Kidney (tissue), 14 donors: ENCODE measurements around the gene KCNN1. TPM values are rescaled to one million over a fixed set of nuclear protein-coding genes. Genes with fewer than 3 reads are reported as not detected.

Experiments
- DNase-seq, 5 donors: peaks; one replicate each; pipeline ENCODE4 v3.0.0-alpha.2; 2013 to 2020
- FAIRE-seq: peaks from 2 replicates; lab custom pipeline; 2012; peaks lifted over from hg19 to GRCh38; lab: Jason Lieb, UNC
- H3K27ac ChIP-seq, 2 donors: one replicate each; pipeline ENCODE4 v1.7.0; 2013; ENCODE audit warnings: low read depth in 2 of 2, low read length in 2 of 2, inconsistent platforms in 1 of 2
- H3K27me3 ChIP-seq: one replicate; pipeline ENCODE4 v1.7.1; 2013; ENCODE audit warnings: low read length, inconsistent platforms; ENCODE audit not compliant: control insufficient read depth, insufficient read depth
- H3K36me3 ChIP-seq, 3 donors: one replicate each; pipeline versions ENCODE4 v1.7.0 to v1.7.1; 2013; ENCODE audit warnings: low read length in 3 of 3, control low read depth in 1 of 3, inconsistent platforms in 1 of 3; ENCODE audit not compliant: insufficient read depth in 3 of 3, control insufficient read depth in 2 of 3
- H3K4me1 ChIP-seq, 3 donors: one replicate each; pipeline versions ENCODE4 v1.7.0 to v1.7.1; 2013; ENCODE audit warnings: low read length in 3 of 3, inconsistent platforms in 1 of 3, low read depth in 1 of 3; ENCODE audit not compliant: control insufficient read depth in 2 of 3, insufficient read depth in 2 of 3
- H3K4me3 ChIP-seq, 3 donors: one replicate each; pipeline versions ENCODE4 v1.7.0 to v1.8.1; 2013; ENCODE audit warnings: low read length in 3 of 3, control low read depth in 1 of 3, inconsistent platforms in 1 of 3
- H3K9ac ChIP-seq, 3 donors: one replicate each; pipeline versions ENCODE4 v1.7.0 to v1.7.1; 2013; ENCODE audit warnings: low read length in 3 of 3, control low read depth in 1 of 3, inconsistent platforms in 1 of 3
- H3K9me3 ChIP-seq, 3 donors: one replicate each; pipeline versions ENCODE4 v1.7.0 to v1.7.1; 2013; ENCODE audit warnings: low read length in 3 of 3, control low read depth in 1 of 3, inconsistent platforms in 1 of 3; ENCODE audit not compliant: control insufficient read depth in 2 of 3, insufficient read depth in 1 of 3
- CTCF ChIP-seq: IDR thresholded peaks from 3 replicates; pipeline ENCODE4 v1.5.1; 2012; ENCODE audit warnings: mild to moderate bottlenecking, moderate library complexity, borderline replicate concordance; ENCODE audit not compliant: insufficient read depth; ENCODE audit errors: extremely low read depth
- intact Hi-C: fragments of 100-400 bp; cut with DNase I; formaldehyde crosslinking; loops from one replicate; pipeline ENCODE4 v1.11.1; 2022
- polyA plus RNA-seq: library from polyadenylated mRNA; stranded (reverse); fragments of 350-450 nt; fragmentation: Illumina TruSeq; extraction: RNeasy Lipid Tissue Mini Kit (QIAGEN cat#74804); gene quantifications from one replicate; pipeline ENCODE4 v1.2.3, GENCODE V29; 2014; ENCODE audit warnings: low read depth, low replicate concordance; ENCODE audit not compliant: insufficient read depth
- total RNA-seq: library from RNA; stranded (reverse); fragmentation: NEBNext Ultra II Directional; extraction: Animal tissue kit (Norgen Biotek cat#: 25700); gene quantifications from one replicate; pipeline ENCODE4 v1.2.1, GENCODE V29; 2021
- donor health status: control.
- donor health status: control.
- donor health status: control.
- donor health status: control.
- donor health status: control.
- donor health status: DM: yes; HTN: yes; CAD: no.
- donor health status: Normal renal cell carcinoma (clear cell type).

Gene KCNN1
- total and polyA plus RNA-seq, 2 donors from 2014 or later, result 0.19 to 0.37 TPM

- FAIRE-seq, result no peak
- Histone ChIP-seq H3K27me3 (no peaks in the 10 kb centered on the region), H3K36me3 (no peaks in the 10 kb centered on the region), H3K9ac (no peak overlapping the region), H3K4me1 (no peaks in the 10 kb centered on the region), H3K27ac (no peak overlapping the region), H3K9me3 (peaks cover 0 to 2% (median 0%) of the 10 kb centered on the region in 3 donors), H3K4me3 (no peak overlapping the region)
- intact Hi-C loops, result no loop called here
- TF ChIP-seq CTCF, result no peak
- DNase-seq, result no peak
Measured at GRCh38 chr19:17922138-17922537, 44.8 kb upstream of the KCNN1 start.

GRCh38 chr19:17926044-17926443 is 40.9 kb upstream of the KCNN1 start:
- no peaks in the 10 kb centered on the region for H3K9me3 ChIP-seq
- intact Hi-C loops, result no loop called here
- no peak for FAIRE-seq

GRCh38 chr19:17929056-17929455 is 37.9 kb upstream of the KCNN1 start:
- FAIRE-seq, result no peak
- H3K27ac ChIP-seq, result no peak overlapping the region
- H3K9ac ChIP-seq, result no peak overlapping the region
- no peaks in the 10 kb centered on the region for H3K27me3 ChIP-seq
- no peaks in the 10 kb centered on the region for H3K36me3 ChIP-seq
- H3K4me3 ChIP-seq, result no peak overlapping the region
- peaks cover 0 to 12% (median 0%) of the 10 kb centered on the region in 3 donors for H3K4me1 ChIP-seq
- TF ChIP-seq CTCF, result no peak
- no peaks in the 10 kb centered on the region for H3K9me3 ChIP-seq
- no peak for DNase-seq
- intact Hi-C loops, result no loop called here

More at GRCh38 chr19:17926044-17926443, 40.9 kb upstream of the KCNN1 start:
- Histone ChIP-seq H3K36me3 (no peaks in the 10 kb centered on the region), H3K4me3 (no peak overlapping the region), H3K4me1 (no peaks in the 10 kb centered on the region), H3K27me3 (no peaks in the 10 kb centered on the region), H3K9ac (no peak overlapping the region), H3K27ac (no peak overlapping the region)
- no peak for TF ChIP-seq CTCF
- DNase-seq, result no peak
